SU-DHL-6 (cell line): ENCODE data around the gene TBC1D5.
A peak's percentile ranks its signal among the peaks of the same experiment; 100 is the strongest.

Experiments used
- CTCF ChIP-seq: fragments of 200-600 bp; sonication (generic); IDR thresholded peaks from one replicate; pipeline ENCODE4 v1.5.1; 2017; ENCODE audit warnings: antibody characterized with exemption, mild to moderate bottlenecking, low read length, moderate library complexity; ENCODE audit not compliant: insufficient read depth, poor library complexity, severe bottlenecking
- EZH2phosphoT487 ChIP-seq: fragments of 200-600 bp; sonication (generic), shearing (Covaris generic); conservative IDR thresholded peaks from 2 replicates; pipeline ENCODE4 v1.6.1; 2018; ENCODE audit warnings: mild to moderate bottlenecking, antibody characterized with exemption, low read length, moderate library complexity, mixed read lengths

- TF ChIP-seq CTCF (peak; percentile 20), EZH2phosphoT487 (no peak)
Observed at GRCh38 chr3:17431004-17431403, 311.4 kb downstream of the TBC1D5 start.
